ENCODE measurements around the gene MYCBP2.
"Not testable (repeated sequence)": the region's sequence is repeated elsewhere in the genome, so short reads cannot be mapped to it uniquely, and the experiment has no call there.

The MYCBP2 gene

GRCh38 chr13:77019756-77020155, 307.1 kb downstream of the MYCBP2 start:
- DNase-seq = no peak

GRCh38 chr13:77016888-77017623, 309.8 kb downstream of the MYCBP2 start:
- DNase-seq = no peak

GRCh38 chr13:77016251-77016812, 310.6 kb downstream of the MYCBP2 start:
- no peak for DNase-seq

DNA sequence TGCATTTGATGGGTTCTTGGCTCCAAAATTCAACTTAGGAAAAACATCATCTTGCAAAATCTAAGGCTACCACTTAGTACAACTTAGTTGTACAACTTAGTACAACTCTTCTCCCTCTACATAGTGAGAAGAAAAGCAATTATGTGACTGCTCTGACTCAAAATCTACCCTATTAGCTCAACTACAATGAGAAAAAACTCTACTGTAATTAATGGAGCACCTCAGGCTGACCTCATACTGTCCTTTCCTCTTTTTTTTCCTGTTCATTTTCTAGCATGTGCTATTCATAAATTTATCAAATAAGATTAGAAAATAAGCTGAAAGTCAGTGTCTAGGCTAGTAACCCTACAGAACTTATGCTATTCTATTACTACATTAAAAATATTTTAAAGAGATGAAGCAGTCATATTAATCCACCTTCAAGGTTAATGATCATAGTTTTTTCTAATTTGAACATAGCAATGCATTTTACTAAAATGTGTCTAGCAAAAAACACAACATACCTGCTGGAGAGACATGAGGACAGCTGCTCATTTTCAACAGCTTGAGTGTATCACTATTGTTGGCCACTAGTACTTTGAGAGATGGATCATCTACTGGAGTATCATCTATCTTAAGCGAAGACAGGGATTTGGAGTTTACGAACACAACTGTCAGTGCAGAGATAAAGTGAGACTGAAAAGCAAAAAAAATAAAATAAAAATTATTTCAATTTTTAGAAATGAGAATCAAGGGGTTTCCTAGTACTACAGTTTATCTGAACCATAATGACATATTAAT, 311.8 kb downstream of the MYCBP2 start:
- no peak for DNase-seq

DNA sequence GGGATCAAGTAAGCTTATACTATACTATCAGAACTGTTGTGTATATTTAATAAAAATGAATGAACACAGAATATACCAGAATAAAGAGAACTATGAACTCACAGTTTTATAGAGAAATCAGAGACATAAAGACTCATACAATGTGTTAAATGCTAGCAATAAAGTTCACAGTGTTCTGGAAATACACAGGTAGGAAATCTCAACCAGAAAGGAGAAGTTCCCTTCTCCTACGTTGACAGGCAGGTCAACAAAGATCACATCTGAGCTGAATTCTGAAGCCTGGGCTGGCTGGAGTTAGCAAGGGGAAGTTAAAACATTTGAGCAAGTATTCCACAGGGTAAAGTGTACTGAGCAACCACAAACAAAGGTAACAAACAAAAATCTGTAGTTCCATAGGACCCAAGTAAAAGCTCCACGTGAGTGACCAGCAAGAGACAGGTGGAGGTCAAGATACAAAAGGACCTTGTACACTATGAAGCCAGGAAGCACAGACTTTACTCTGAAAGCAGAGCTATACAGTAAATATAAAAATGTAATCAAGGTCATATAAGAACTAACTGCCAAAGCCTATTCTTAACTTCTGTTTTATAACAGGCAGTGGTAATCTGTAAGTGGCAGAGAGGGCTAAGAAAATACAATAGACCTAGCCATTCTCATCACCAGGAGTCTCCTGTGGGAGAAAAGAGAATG, 312.9 kb downstream of the MYCBP2 start:
- DNase-seq = no peak

- not testable (repeated sequence) for DNase-seq
Observed at GRCh38 chr13:77009719-77010118, 317.2 kb downstream of the MYCBP2 start.

DNA sequence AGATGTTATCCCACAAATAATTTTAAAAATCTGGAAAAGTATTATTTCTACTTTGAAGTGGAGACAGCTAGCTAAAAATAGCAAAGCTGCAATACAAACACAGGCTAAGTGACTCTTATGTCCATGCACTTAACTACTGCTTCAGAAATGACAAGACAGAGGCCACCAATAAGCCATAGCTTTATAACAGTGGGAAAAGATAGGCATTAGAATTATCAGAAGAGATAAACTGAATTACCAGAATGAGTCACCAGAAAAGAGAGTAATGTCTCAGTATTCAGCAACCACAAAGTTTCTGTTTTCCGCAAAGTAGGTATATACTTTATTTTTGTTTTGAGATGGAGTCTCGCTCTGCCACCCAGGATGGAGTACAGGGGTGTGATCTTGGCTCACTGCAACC, 317.9 kb downstream of the MYCBP2 start:
- DNase-seq = no peak

DNA sequence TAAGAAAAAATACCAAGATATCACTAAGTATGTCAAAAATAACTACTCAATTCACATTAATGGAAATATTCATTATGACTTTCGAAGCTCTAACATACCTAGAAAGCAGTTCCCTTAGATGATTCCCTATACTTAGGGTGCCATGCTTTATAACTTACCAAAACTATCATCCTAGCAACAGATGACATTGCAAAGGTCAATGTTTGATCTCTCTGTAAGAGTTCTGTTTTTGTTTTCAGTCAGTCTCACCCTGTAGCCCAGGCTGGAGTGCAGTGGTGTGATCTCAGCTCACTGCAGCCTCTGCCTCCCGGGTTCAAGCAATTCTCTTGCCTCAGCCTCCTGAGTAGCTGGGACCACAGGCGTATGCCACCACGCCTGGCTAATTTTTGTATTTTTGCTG, 318.6 kb downstream of the MYCBP2 start:
- DNase-seq = not testable (repeated sequence)

- DNase-seq = peak; percentile 38
Observed at GRCh38 chr13:77002590-77003190, 324.2 kb downstream of the MYCBP2 start.

DNA sequence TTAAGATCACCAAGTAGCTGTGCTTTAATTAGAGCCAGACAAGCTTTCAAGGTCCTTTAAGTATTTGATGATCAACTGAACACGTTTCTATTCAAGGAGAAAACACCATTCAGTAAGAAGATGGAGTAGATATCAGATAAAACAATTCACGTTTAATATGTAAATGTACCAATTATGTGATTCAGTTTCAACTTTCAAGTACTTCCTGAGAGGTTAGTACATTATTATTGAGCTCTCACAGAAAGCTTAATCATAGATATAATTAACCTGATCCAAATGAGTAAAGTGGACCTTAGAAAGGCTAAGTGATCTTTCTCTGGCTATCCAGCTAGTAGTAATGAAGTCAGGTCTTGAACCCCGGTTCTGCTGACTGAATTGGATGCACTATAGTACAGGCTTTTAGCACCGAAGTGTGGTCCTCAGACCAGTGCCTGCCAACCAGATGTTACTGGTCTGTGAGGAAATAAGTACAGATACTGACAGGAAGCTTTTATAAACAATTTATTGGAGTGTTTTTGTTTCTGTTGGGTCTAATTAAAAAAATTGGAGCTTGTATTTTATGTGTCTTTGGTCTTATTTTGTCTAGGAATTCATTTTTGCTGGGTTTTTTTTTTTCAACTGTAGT, 324.8 kb downstream of the MYCBP2 start:
- no peak for DNase-seq

- DNase-seq = no peak
Observed at GRCh38 chr13:77001540-77001939, 325.4 kb downstream of the MYCBP2 start.

- no peak for DNase-seq
Observed at GRCh38 chr13:77000475-77000874, 326.4 kb downstream of the MYCBP2 start.
